HL-60/S4 (cell line): Measurements from ENCODE around the gene SH3BP5L.

Experiments
- in situ Hi-C: fragments of 300-500 bp; cut with MboI; formaldehyde crosslinking; loops from 2 replicates; pipeline ENCODE4 v1.14.3; 2022; ENCODE audit warnings: low sequenced_read_pairs

Gene SH3BP5L

GRCh38 chr1:248825909-248826760 is at the start of gene SH3BP5L:
Gene SH3BP5L (minus strand): TSS chr1:248825915. CDS start chr1:248824935, 980 bp downstream.
- in situ Hi-C loops, result no loop called here

GRCh38 chr1:248873993-248874533 is 48.3 kb upstream of the SH3BP5L start:
- in situ Hi-C loops, result no loop called here

- in situ Hi-C loops, result no loop called here
Measured at GRCh38 chr1:248873409-248873992, 47.8 kb upstream of the SH3BP5L start.

GRCh38 chr1:248872752-248873408 is 47.2 kb upstream of the SH3BP5L start:
- in situ Hi-C loops, result no loop called here

- in situ Hi-C loops, result no loop called here
Measured at GRCh38 chr1:248871837-248872401, 46.2 kb upstream of the SH3BP5L start.

- in situ Hi-C loops, result no loop called here
Measured at GRCh38 chr1:248862998-248863881, 37.5 kb upstream of the SH3BP5L start.

GRCh38 chr1:248862695-248862997 is 36.9 kb upstream of the SH3BP5L start:
- in situ Hi-C loops, result no loop called here

GRCh38 chr1:248861616-248862015 is 35.9 kb upstream of the SH3BP5L start:
- in situ Hi-C loops, result no loop called here

- in situ Hi-C loops, result no loop called here
Measured at GRCh38 chr1:248860007-248860406, 34.3 kb upstream of the SH3BP5L start.

- in situ Hi-C loops, result no loop called here
Measured at GRCh38 chr1:248858891-248859889, 33.5 kb upstream of the SH3BP5L start, which contains the start of gene ZNF692. Gene ZNF692 (minus strand): TSS chr1:248859085. CDS start chr1:248858309, 776 bp downstream.

GRCh38 chr1:248858096-248858890 is 32.6 kb upstream of the SH3BP5L start:
- in situ Hi-C loops, result no loop called here

GRCh38 chr1:248857749-248858095 is 32.0 kb upstream of the SH3BP5L start:
- in situ Hi-C loops, result no loop called here

GRCh38 chr1:248857201-248857600 is 31.5 kb upstream of the SH3BP5L start:
- in situ Hi-C loops, result no loop called here

- in situ Hi-C loops, result no loop called here
Measured at GRCh38 chr1:248856176-248856575, 30.5 kb upstream of the SH3BP5L start.

- in situ Hi-C loops, result no loop called here
Measured at GRCh38 chr1:248855580-248855979, 29.9 kb upstream of the SH3BP5L start.

- in situ Hi-C loops, result no loop called here
Measured at GRCh38 chr1:248853663-248854375, 28.1 kb upstream of the SH3BP5L start.

- in situ Hi-C loops, result no loop called here
Measured at GRCh38 chr1:248852481-248853405, 27.0 kb upstream of the SH3BP5L start.
